Measurements from ENCODE around the gene SLC35A4. TPM values are rescaled to one million over a fixed set of nuclear protein-coding genes. Genes with fewer than 3 reads are reported as not detected.

SLC35A4 gene
- total RNA-seq, 4 donors from 2014 or later, result 41.4 to 56.9 (median 52.6) TPM

- 0 to 5% methylated on average over 5 to 11 of the region's 46 CpGs for WGBS, 2 donors
- DNase-seq, result peak; percentile 56
These were observed 7.4 kb upstream of the SLC35A4 start, which contains the start of gene SRA1 for GRCh38 chr5:140557136-140557805. TSS of gene SRA1 (minus strand) at chr5:140557473. CDS start at chr5:140557452, 21 bp downstream.

DNA sequence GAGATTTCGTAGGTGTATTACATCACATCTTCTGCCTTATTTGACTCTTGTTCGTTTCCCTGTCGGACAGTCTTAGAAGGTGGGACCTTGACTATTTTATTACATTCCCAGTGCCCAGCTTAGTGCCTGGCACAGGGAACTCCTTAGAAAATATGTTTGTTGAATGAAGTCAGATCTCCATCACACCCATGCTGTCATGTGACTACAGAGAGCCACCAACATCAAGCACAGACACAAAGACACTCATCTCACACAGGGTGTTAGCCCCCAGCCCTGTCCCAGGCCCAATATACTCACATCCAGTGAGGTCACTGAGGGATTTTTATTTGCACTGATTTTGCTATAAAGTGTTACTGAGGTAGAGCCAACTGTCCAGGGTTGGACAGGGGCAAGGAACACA lies 6.7 kb upstream of the SLC35A4 start:
- WGBS, 2 donors, result 78 to 83% methylated on average over 3 of the region's 3 CpGs
- H3K27me3 ChIP-seq, result no peaks in the 10 kb centered on the region
- TF ChIP-seq POLR2A (IDR thresholded peaks at IDR 0.05), result no peak
- TF ChIP-seq CTCF (IDR thresholded peaks at IDR 0.05), result no peak
- no peaks in the 10 kb centered on the region for H3K9me3 ChIP-seq
- H3K4me1 ChIP-seq, result peaks cover 11 to 62% (median 28%) of the 10 kb centered on the region in 3 donors
- peaks cover 0 to 48% (median 0%) of the 10 kb centered on the region in 3 donors for H3K36me3 ChIP-seq
- H3K27ac ChIP-seq, result peak overlapping the region; percentile 89 to 96 (median 91)
- no peak for DNase-seq
- peak overlapping the region in 1 of 4 donors; percentile 74 for H3K4me3 ChIP-seq
- intact Hi-C loops (cut with DNase I), result no loop called here

More at GRCh38 chr5:140557136-140557805, 7.4 kb upstream of the SLC35A4 start, which contains the start of gene SRA1:
- peak within 1 kb of the TSS; percentile 89 to 96 (median 91) for H3K27ac ChIP-seq
- TF ChIP-seq POLR2A (IDR thresholded peaks at IDR 0.05) (peak in 3 of 4 donors; percentile 90 to 93 (median 92)), CTCF (IDR thresholded peaks at IDR 0.05) (no peak)
- H3K4me1 ChIP-seq, result peaks cover 11 to 56% (median 26%) of the 10 kb centered on the region in 3 donors
- peaks cover 0 to 53% (median 0%) of the 10 kb centered on the region in 3 donors for H3K36me3 ChIP-seq
- no peaks in the 10 kb centered on the region for H3K9me3 ChIP-seq
- H3K4me3 ChIP-seq, result peak within 1 kb of the TSS; percentile 50 to 82 (median 72)
- intact Hi-C loops (cut with DNase I), result no loop called here
- H3K27me3 ChIP-seq, result no peaks in the 10 kb centered on the region

DNA sequence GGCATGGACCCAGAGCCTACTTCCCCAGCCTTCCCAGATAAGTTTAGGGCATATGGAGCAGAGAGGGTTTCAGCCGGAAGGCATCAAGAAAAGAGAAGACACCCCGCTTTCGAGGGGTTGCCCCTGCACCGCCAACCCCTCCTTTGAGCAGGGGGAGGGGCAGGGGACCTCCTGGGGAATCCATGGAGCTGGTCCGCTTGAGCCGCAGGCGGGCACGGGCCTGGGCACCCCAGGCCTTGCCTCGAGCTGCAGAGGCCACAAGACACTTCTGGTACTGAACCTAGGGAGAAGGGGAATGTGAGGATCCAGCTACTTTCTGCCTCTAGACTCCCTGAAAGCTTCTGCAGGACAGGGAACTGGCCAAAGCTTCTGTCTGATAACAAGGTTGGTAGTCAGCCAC lies 6.1 kb upstream of the SLC35A4 start:
- Histone ChIP-seq H3K36me3 (peaks cover 0 to 43% (median 0%) of the 10 kb centered on the region in 3 donors), H3K4me3 (no peak overlapping the region), H3K9me3 (no peaks in the 10 kb centered on the region), H3K27ac (peak overlapping the region in 1 of 4 donors; percentile 96), H3K27me3 (no peaks in the 10 kb centered on the region), H3K4me1 (peaks cover 16 to 62% (median 33%) of the 10 kb centered on the region in 3 donors)
- intact Hi-C loops (cut with DNase I), result no loop called here
- 90 to 93% methylated on average over 4 to 6 of the region's 9 CpGs for WGBS, 2 donors
- DNase-seq, result no peak
- TF ChIP-seq POLR2A (IDR thresholded peaks at IDR 0.05), result no peak
- TF ChIP-seq CTCF (IDR thresholded peaks at IDR 0.05), result no peak

GRCh38 chr5:140560227-140560626 lies 4.4 kb upstream of the SLC35A4 start:
- no peak overlapping the region for H3K4me3 ChIP-seq
- peaks cover 21 to 53% (median 29%) of the 10 kb centered on the region in 3 donors for H3K4me1 ChIP-seq
- peaks cover 0 to 36% (median 0%) of the 10 kb centered on the region in 3 donors for H3K36me3 ChIP-seq
- intact Hi-C loops (cut with DNase I), result no loop called here
- DNase-seq, result no peak
- TF ChIP-seq POLR2A (IDR thresholded peaks at IDR 0.05) (no peak), CTCF (IDR thresholded peaks at IDR 0.05) (no peak)
- H3K9me3 ChIP-seq, result no peaks in the 10 kb centered on the region
- H3K27ac ChIP-seq, result no peak overlapping the region
- H3K27me3 ChIP-seq, result no peaks in the 10 kb centered on the region
- WGBS, 2 donors, result 82 to 88% methylated on average over 2 to 7 of the region's 10 CpGs

- Histone ChIP-seq H3K36me3 (peaks cover 1 to 46% (median 7%) of the 10 kb centered on the region in 3 donors), H3K27me3 (no peaks in the 10 kb centered on the region), H3K27ac (no peak overlapping the region), H3K9me3 (no peaks in the 10 kb centered on the region), H3K4me3 (no peak overlapping the region), H3K4me1 (peaks cover 10 to 54% (median 35%) of the 10 kb centered on the region in 3 donors)
- intact Hi-C loops (cut with DNase I), result no loop called here
- WGBS, 2 donors, result 87 to 93% methylated on average over 4 to 5 of the region's 10 CpGs
- DNase-seq, result no peak
- TF ChIP-seq CTCF (IDR thresholded peaks at IDR 0.05) (no peak), POLR2A (IDR thresholded peaks at IDR 0.05) (no peak)
These were observed 2.7 kb upstream of the SLC35A4 start for GRCh38 chr5:140561753-140562523.

Data from esophagus squamous epithelium (tissue), 5 donors.